Measurements from ENCODE around the gene NCAPD2. TPM values are rescaled to one million over a fixed set of nuclear protein-coding genes. Genes with fewer than 3 reads are reported as not detected.

NCAPD2 gene
- total RNA-seq, 2 experiments from 2014 or later: 192 to 196 TPM

GRCh38 chr12:6559500-6559899 is 65.6 kb downstream of the NCAPD2 start:
- ChIA-PET CTCF (interaction anchor here (0.7 to 1.6 kb wide), 4 partner anchors 9 to 136 kb away, joined by 3 read pairs; no protein-coding TSS in a partner anchor), POLR2A (interaction anchor here (1.3 kb wide), 1 partner anchor 27 kb away, joined by 3 read pairs; no protein-coding TSS in a partner anchor)
- Mint-ChIP-seq H3K4me3 (no peak overlapping the region), H3K36me3 (peaks cover 54% of the 10 kb centered on the region), H3K9me3 (no peaks in the 10 kb centered on the region), H3K4me1 (ENCODE audit: low read depth) (peaks cover 24% of the 10 kb centered on the region), H3K27ac (no peak overlapping the region), H3K27me3 (no peaks in the 10 kb centered on the region)
- no peak for DNase-seq
- intact Hi-C loops (cut with micrococcal nuclease): no loop called here

GRCh38 chr12:6560501-6561205 is 66.8 kb downstream of the NCAPD2 start:
- intact Hi-C loops (cut with micrococcal nuclease): no loop called here
- Mint-ChIP-seq H3K4me3 (no peak overlapping the region), H3K4me1 (ENCODE audit: low read depth) (peaks cover 23% of the 10 kb centered on the region), H3K36me3 (peaks cover 60% of the 10 kb centered on the region), H3K9me3 (no peaks in the 10 kb centered on the region), H3K27me3 (no peaks in the 10 kb centered on the region), H3K27ac (no peak overlapping the region)
- DNase-seq: no peak
- POLR2A ChIA-PET: no interaction called here
- CTCF ChIA-PET: interaction anchor here (1.2 to 1.5 kb wide), 2 partner anchors 10 kb away, joined by 3 to 5 read pairs; no protein-coding TSS in a partner anchor

- Mint-ChIP-seq H3K36me3 (peaks cover 68% of the 10 kb centered on the region), H3K4me1 (ENCODE audit: low read depth) (peaks cover 38% of the 10 kb centered on the region), H3K27ac (no peak overlapping the region), H3K9me3 (no peaks in the 10 kb centered on the region), H3K27me3 (no peaks in the 10 kb centered on the region), H3K4me3 (no peak overlapping the region)
- no peak for DNase-seq
- ChIA-PET POLR2A (interaction anchor here (0.9 kb wide), 1 partner anchor 28 kb away, joined by 4 read pairs; the partner anchor contains the start of gene GAPDH), CTCF (interaction anchor here (0.6 to 4.5 kb wide), 14 partner anchors 10 to 1356 kb away, joined by 3 to 33 read pairs (median 4); no protein-coding TSS in a partner anchor)
- intact Hi-C loops (cut with micrococcal nuclease): loop anchor here (1.0 kb wide), 1 partner anchor 121 kb away; no protein-coding TSS in a partner anchor
These were observed 69.0 kb downstream of the NCAPD2 start for GRCh38 chr12:6562881-6563280.

- peak; percentile 75 for DNase-seq
- peaks cover 72% of the 10 kb centered on the region for H3K36me3 Mint-ChIP-seq
- ChIA-PET CTCF (interaction anchor here (0.6 to 4.5 kb wide), 19 partner anchors 10 to 1355 kb away, joined by 3 to 33 read pairs (median 4); no protein-coding TSS in a partner anchor), POLR2A (interaction anchor here (0.9 kb wide), 1 partner anchor 29 kb away, joined by 4 read pairs; the partner anchor contains the start of gene GAPDH)
- H3K9me3 Mint-ChIP-seq: no peaks in the 10 kb centered on the region
- H3K27me3 Mint-ChIP-seq: no peaks in the 10 kb centered on the region
- H3K4me1 Mint-ChIP-seq (ENCODE audit: low read depth): peaks cover 42% of the 10 kb centered on the region
- H3K27ac Mint-ChIP-seq: no peak overlapping the region
- no peak overlapping the region for H3K4me3 Mint-ChIP-seq
- intact Hi-C loops (cut with micrococcal nuclease): loop anchor here (1.0 kb wide), 1 partner anchor 121 kb away; no protein-coding TSS in a partner anchor
These were observed 69.6 kb downstream of the NCAPD2 start for GRCh38 chr12:6563448-6564050.

- H3K4me3 Mint-ChIP-seq: peak overlapping the region; percentile 94
- no peak for DNase-seq
- H3K9me3 Mint-ChIP-seq: no peaks in the 10 kb centered on the region
- intact Hi-C loops (cut with micrococcal nuclease): loop anchor here (1.0 kb wide), 1 partner anchor 122 kb away; the partner anchor contains the start of gene ZNF384
- H3K27me3 Mint-ChIP-seq: no peaks in the 10 kb centered on the region
- peaks cover 59% of the 10 kb centered on the region for H3K4me1 Mint-ChIP-seq (ENCODE audit: low read depth)
- ChIA-PET POLR2A (no interaction called here), CTCF (interaction anchor here (0.7 to 1.5 kb wide), 4 partner anchors 9 to 144 kb away, joined by 3 to 4 read pairs (median 4); no protein-coding TSS in a partner anchor)
- H3K27ac Mint-ChIP-seq: peak overlapping the region; percentile 87
- peaks cover 63% of the 10 kb centered on the region for H3K36me3 Mint-ChIP-seq
These were observed 73.3 kb downstream of the NCAPD2 start for GRCh38 chr12:6567112-6567670.

GRCh38 chr12:6569312-6569711 is 75.4 kb downstream of the NCAPD2 start:
- ChIA-PET POLR2A (interaction anchor here (1.5 kb wide), 1 partner anchor 37 kb away, joined by 4 read pairs; no protein-coding TSS in a partner anchor), CTCF (interaction anchor here (1.3 to 1.6 kb wide), 3 partner anchors 11 to 32 kb away, joined by 3 to 4 read pairs (median 4); no protein-coding TSS in a partner anchor)
- H3K9me3 Mint-ChIP-seq: no peaks in the 10 kb centered on the region
- H3K4me3 Mint-ChIP-seq: peak overlapping the region; percentile 94
- H3K27ac Mint-ChIP-seq: peak overlapping the region; percentile 63
- DNase-seq: no peak
- H3K36me3 Mint-ChIP-seq: peaks cover 61% of the 10 kb centered on the region
- H3K4me1 Mint-ChIP-seq (ENCODE audit: low read depth): peaks cover 57% of the 10 kb centered on the region
- intact Hi-C loops (cut with micrococcal nuclease): no loop called here
- no peaks in the 10 kb centered on the region for H3K27me3 Mint-ChIP-seq

- ChIA-PET POLR2A (no interaction called here), CTCF (interaction anchor here (0.6 to 2.0 kb wide), 11 partner anchors 10 to 226 kb away, joined by 3 to 13 read pairs (median 4); no protein-coding TSS in a partner anchor)
- intact Hi-C loops (cut with micrococcal nuclease): no loop called here
- Mint-ChIP-seq H3K27ac (peak overlapping the region; percentile 63), H3K36me3 (peaks cover 60% of the 10 kb centered on the region), H3K4me3 (no peak overlapping the region), H3K27me3 (no peaks in the 10 kb centered on the region), H3K9me3 (no peaks in the 10 kb centered on the region), H3K4me1 (ENCODE audit: low read depth) (peaks cover 59% of the 10 kb centered on the region)
- DNase-seq: no peak
These were observed 75.9 kb downstream of the NCAPD2 start for GRCh38 chr12:6569786-6570185.

GRCh38 chr12:6570264-6570887 is 76.5 kb downstream of the NCAPD2 start:
- Mint-ChIP-seq H3K36me3 (peaks cover 63% of the 10 kb centered on the region), H3K4me1 (ENCODE audit: low read depth) (peaks cover 63% of the 10 kb centered on the region), H3K27ac (peak overlapping the region; percentile 63), H3K27me3 (no peaks in the 10 kb centered on the region), H3K4me3 (no peak overlapping the region), H3K9me3 (no peaks in the 10 kb centered on the region)
- ChIA-PET POLR2A (no interaction called here), CTCF (interaction anchor here (0.6 to 2.0 kb wide), 19 partner anchors 9 to 225 kb away, joined by 3 to 13 read pairs (median 3); partner anchors contain the start of gene COPS7A)
- intact Hi-C loops (cut with micrococcal nuclease): no loop called here
- peak; percentile 67 for DNase-seq

- Mint-ChIP-seq H3K4me1 (ENCODE audit: low read depth) (peaks cover 52% of the 10 kb centered on the region), H3K27me3 (no peaks in the 10 kb centered on the region), H3K9me3 (no peaks in the 10 kb centered on the region), H3K36me3 (peaks cover 63% of the 10 kb centered on the region), H3K4me3 (no peak overlapping the region), H3K27ac (peak overlapping the region; percentile 47)
- intact Hi-C loops (cut with micrococcal nuclease): no loop called here
- ChIA-PET CTCF (interaction anchor here (1.1 to 1.3 kb wide), 2 partner anchors 9 to 19 kb away, joined by 5 to 8 read pairs; no protein-coding TSS in a partner anchor), POLR2A (no interaction called here)
- DNase-seq: no peak
These were observed 79.1 kb downstream of the NCAPD2 start for GRCh38 chr12:6573001-6573400.

GRCh38 chr12:6574576-6575295 is 80.8 kb downstream of the NCAPD2 start:
- Mint-ChIP-seq H3K4me3 (peak overlapping the region; percentile 5), H3K9me3 (no peaks in the 10 kb centered on the region), H3K36me3 (peaks cover 68% of the 10 kb centered on the region), H3K27me3 (no peaks in the 10 kb centered on the region), H3K4me1 (ENCODE audit: low read depth) (peaks cover 40% of the 10 kb centered on the region), H3K27ac (peak overlapping the region; percentile 81)
- intact Hi-C loops (cut with micrococcal nuclease): loop anchor here (2.0 kb wide), 2 partner anchors 32 to 42 kb away; partner anchors contain the start of gene CHD4
- ChIA-PET POLR2A (interaction anchor here (0.8 to 1.2 kb wide), 4 partner anchors 28 to 110 kb away, joined by 3 to 5 read pairs (median 4); partner anchors contain the start of gene VAMP1), CTCF (interaction anchor here (1.5 kb wide), 1 partner anchor 11 kb away, joined by 6 read pairs; no protein-coding TSS in a partner anchor)
- DNase-seq: peak; percentile 70

All from activated CD4-positive, alpha-beta memory T cell treated with anti-CD3 and anti-CD28 coated beads for 36 hours (primary cell).